Liver (tissue), 3 donors: ENCODE results near the gene PTRH1.

Experiments used
- CTCF ChIP-seq: fragments of 150-350 bp; IDR thresholded peaks from 2 replicates; pipeline ENCODE4 v1.5.1; 2017; ENCODE audit warnings: improper control_type of control experiment, low read depth, low read length; ENCODE audit not compliant: missing input control
- GABPA ChIP-seq, 2 donors: IDR thresholded peaks in 1 of 2; conservative IDR thresholded peaks in 1 of 2; 2 replicates each; pipeline ENCODE4 v1.6.1; 2016; ENCODE audit warnings: antibody characterized with exemption in 2 of 2, mild to moderate bottlenecking in 1 of 2, moderate library complexity in 1 of 2
- JUND ChIP-seq, 2 donors: IDR thresholded peaks; 2 replicates each; pipeline ENCODE4 v1.6.1; 2016; ENCODE audit warnings: antibody characterized with exemption in 2 of 2
- YY1 ChIP-seq: IDR thresholded peaks from 2 replicates; pipeline ENCODE4 v1.6.1; 2016; ENCODE audit warnings: antibody characterized with exemption, mild to moderate bottlenecking
- donor health status: healthy.
- donor health status: healthy.

GRCh38 chr9:127720865-127721227 lies 5.4 kb upstream of the PTRH1 start:
- TF ChIP-seq YY1 = no peak
- no peak for TF ChIP-seq JUND (IDR thresholded peaks at IDR 0.05)
- TF ChIP-seq GABPA (IDR thresholded peaks at IDR 0.05 in 1 of 2, conservative IDR thresholded peaks at IDR 0.05 in 1 of 2) = no peak
- TF ChIP-seq CTCF = no peak
